Type B pancreatic cell (in vitro differentiated cells): ENCODE measurements around the gene UBXN7. TPM values are rescaled to one million over a fixed set of nuclear protein-coding genes. Genes with fewer than 3 reads are reported as not detected.

Source experiments
- DNase-seq: peaks from one replicate; pipeline ENCODE4 v3.0.0; 2021; ENCODE audit warnings: mixed read lengths; ENCODE audit not compliant: unreplicated experiment; ENCODE audit errors: extremely low spot score
- H3K27ac Mint-ChIP-seq: 2 replicates; pipeline ENCODE4 v1.8.0; 2021; ENCODE audit warnings: mild to moderate bottlenecking, mixed read lengths
- H3K27me3 Mint-ChIP-seq: 2 replicates; pipeline ENCODE4 v1.8.0; 2021; ENCODE audit warnings: mixed read lengths
- H3K36me3 Mint-ChIP-seq: 2 replicates; pipeline ENCODE4 v1.8.0; 2021; ENCODE audit warnings: mixed read lengths
- H3K4me1 Mint-ChIP-seq: one replicate; pipeline ENCODE4 v1.8.0; 2021; ENCODE audit warnings: mixed read lengths; ENCODE audit not compliant: unreplicated experiment
- H3K4me3 Mint-ChIP-seq: 2 replicates; pipeline ENCODE4 v1.8.0; 2021; ENCODE audit warnings: mild to moderate bottlenecking, mixed read lengths
- H3K9me3 Mint-ChIP-seq: 2 replicates; pipeline ENCODE4 v1.8.0; 2021; ENCODE audit warnings: mixed read lengths
- CTCF ChIP-seq: fragments of 200-600 bp; sonication (generic); conservative IDR thresholded peaks from 2 replicates; pipeline ENCODE4 v1.5.0; 2021; ENCODE audit warnings: antibody characterized with exemption, mild to moderate bottlenecking
- total RNA-seq: library from RNA; stranded (reverse); gene quantifications from 2 replicates; pipeline ENCODE4 v1.2.1, GENCODE V29; 2021; ENCODE audit warnings: low replicate concordance

UBXN7 gene
- total RNA-seq, 1 donor from 2014 or later = 89.2 TPM

- H3K4me3 Mint-ChIP-seq = no peak overlapping the region
- no peak for DNase-seq
- peaks cover 40% of the 10 kb centered on the region for H3K36me3 Mint-ChIP-seq
- H3K27me3 Mint-ChIP-seq = no peaks in the 10 kb centered on the region
- H3K27ac Mint-ChIP-seq = no peak overlapping the region
- no peak for TF ChIP-seq CTCF
- peaks cover 11% of the 10 kb centered on the region for H3K9me3 Mint-ChIP-seq
- H3K4me1 Mint-ChIP-seq = peaks cover 6% of the 10 kb centered on the region
Observed at GRCh38 chr3:196409409-196409808, 22.8 kb downstream of the UBXN7 start.

GRCh38 chr3:196408565-196409300 lies 23.5 kb downstream of the UBXN7 start:
- H3K9me3 Mint-ChIP-seq = peaks cover 9% of the 10 kb centered on the region
- H3K36me3 Mint-ChIP-seq = peaks cover 38% of the 10 kb centered on the region
- no peak overlapping the region for H3K27ac Mint-ChIP-seq
- no peak overlapping the region for H3K4me3 Mint-ChIP-seq
- H3K4me1 Mint-ChIP-seq = peaks cover 6% of the 10 kb centered on the region
- no peak for TF ChIP-seq CTCF
- H3K27me3 Mint-ChIP-seq = no peaks in the 10 kb centered on the region
- DNase-seq = no peak

- Mint-ChIP-seq H3K4me1 (peaks cover 6% of the 10 kb centered on the region), H3K36me3 (peaks cover 35% of the 10 kb centered on the region), H3K9me3 (peaks cover 9% of the 10 kb centered on the region), H3K27me3 (no peaks in the 10 kb centered on the region), H3K4me3 (peak overlapping the region; percentile 37), H3K27ac (peak overlapping the region; percentile 59)
- DNase-seq = no peak
- no peak for TF ChIP-seq CTCF
Observed at GRCh38 chr3:196406811-196407470, 25.3 kb downstream of the UBXN7 start.

- Mint-ChIP-seq H3K36me3 (peaks cover 32% of the 10 kb centered on the region), H3K4me3 (no peak overlapping the region), H3K4me1 (peaks cover 4% of the 10 kb centered on the region), H3K27me3 (no peaks in the 10 kb centered on the region), H3K9me3 (no peaks in the 10 kb centered on the region), H3K27ac (no peak overlapping the region)
- no peak for DNase-seq
- TF ChIP-seq CTCF = no peak
Observed at GRCh38 chr3:196400331-196400730, 31.9 kb downstream of the UBXN7 start.

GRCh38 chr3:196399485-196399945 lies 32.7 kb downstream of the UBXN7 start:
- Mint-ChIP-seq H3K27ac (peak overlapping the region; percentile 63), H3K4me3 (no peak overlapping the region), H3K36me3 (peaks cover 32% of the 10 kb centered on the region), H3K9me3 (no peaks in the 10 kb centered on the region), H3K27me3 (no peaks in the 10 kb centered on the region), H3K4me1 (peaks cover 4% of the 10 kb centered on the region)
- no peak for DNase-seq
- no peak for TF ChIP-seq CTCF
